T-cell (primary cell): ENCODE results near the gene RYR2. TPM values are rescaled to one million over a fixed set of nuclear protein-coding genes. Genes with fewer than 3 reads are reported as not detected.

Experiments used
- ATAC-seq, 4 experiments: fragments of 200-7000 bp in 3 of 4; fragments of 150-1000 bp in 1 of 4; cut with Tn5 transposase; replicated peaks in 1 of 4; 1 replicate in 3 of 4; 2 replicates in 1 of 4; pipeline ENCODE4 v1.10.0; 2021; ENCODE audit warnings: moderate library complexity in 3 of 4, mild to moderate bottlenecking in 2 of 4, moderate number of reproducible peaks in 1 of 4
- CTCF ChIA-PET, 2 donors: fragments of 300-600 bp; sonication (Branson Sonifier 250); formaldehyde crosslinking; loops; one replicate each; lab custom pipeline; 2022; ENCODE audit warnings: antibody characterized with exemption in 2 of 2; lab: Charles Lee
- POLR2A ChIA-PET, 2 donors: fragments of 300-600 bp; sonication (Branson Sonifier 250); formaldehyde crosslinking; loops; one replicate each; lab custom pipeline; 2022; ENCODE audit warnings: antibody characterized with exemption in 2 of 2; lab: Charles Lee
- DNase-seq, 35 experiments: peaks; one replicate each; pipeline versions ENCODE4 v3.0.0 to v3.0.0-alpha.2; 2013 to 2023
- H3K27ac ChIP-seq: one replicate; pipeline ENCODE4 v1.5.1; 2013; ENCODE audit warnings: low read length
- H3K27me3 ChIP-seq, 2 experiments: replicated peaks in 1 of 2; 1 replicate in 1 of 2; 2 replicates in 1 of 2; pipeline versions ENCODE4 v1.6.1 to v1.7.0; 2013; ENCODE audit warnings: low read length in 1 of 2, mixed read lengths in 1 of 2; ENCODE audit not compliant: control insufficient read depth in 2 of 2, insufficient read depth in 2 of 2; ENCODE audit errors: extremely low read depth in 1 of 2
- H3K36me3 ChIP-seq, 2 donors: 1 replicate in 1 of 2; 2 replicates in 1 of 2; pipeline versions ENCODE4 v1.6.1 to v1.7.0; 2013; ENCODE audit warnings: low read length in 1 of 2; ENCODE audit not compliant: control insufficient read depth in 2 of 2, insufficient read depth in 1 of 2; ENCODE audit errors: extremely low read depth in 1 of 2
- H3K4me1 ChIP-seq, 2 experiments: 1 replicate in 1 of 2; 2 replicates in 1 of 2; pipeline versions ENCODE4 v1.6.1 to v1.7.0; 2013; ENCODE audit warnings: low read length in 2 of 2, mixed read lengths in 1 of 2; ENCODE audit not compliant: insufficient read depth in 2 of 2, control insufficient read depth in 1 of 2; ENCODE audit errors: extremely low read depth in 1 of 2
- H3K4me3 ChIP-seq, 2 donors: 1 replicate in 1 of 2; 2 replicates in 1 of 2; pipeline versions ENCODE4 v1.5.1 to v1.7.0; 2013; ENCODE audit warnings: mild to moderate bottlenecking in 2 of 2, low read length in 1 of 2, moderate library complexity in 1 of 2; ENCODE audit not compliant: control insufficient read depth in 1 of 2; ENCODE audit errors: extremely low read depth in 1 of 2
- H3K9me3 ChIP-seq: 2 replicates; pipeline ENCODE4 v1.7.0; 2013
- H3K27ac Mint-ChIP-seq, 2 donors: one replicate each; pipeline ENCODE4 v1.8.0; 2020 to 2021; ENCODE audit warnings: mild to moderate bottlenecking in 2 of 2, mixed read lengths in 2 of 2
- H3K27me3 Mint-ChIP-seq, 2 donors: one replicate each; pipeline ENCODE4 v1.8.0; 2021 to 2022; ENCODE audit warnings: mixed read lengths in 2 of 2
- H3K36me3 Mint-ChIP-seq: one replicate; pipeline ENCODE4 v1.8.0; 2021; ENCODE audit warnings: mixed read lengths
- H3K4me1 Mint-ChIP-seq, 3 donors: one replicate each; pipeline ENCODE4 v1.8.0; 2020 to 2022; ENCODE audit warnings: mixed read lengths in 3 of 3, mild to moderate bottlenecking in 1 of 3
- H3K4me3 Mint-ChIP-seq, 3 donors: one replicate each; pipeline ENCODE4 v1.8.0; 2020 to 2022; ENCODE audit warnings: mild to moderate bottlenecking in 3 of 3, mixed read lengths in 3 of 3, moderate library complexity in 3 of 3
- H3K9me3 Mint-ChIP-seq, 3 donors: one replicate each; pipeline ENCODE4 v1.8.0; 2020 to 2022; ENCODE audit warnings: mixed read lengths in 3 of 3
- WGBS: methylation state at CpG from one replicate; pipeline ENCODE4 v1.1.5; 2013; ENCODE audit warnings: missing lambda C conversion rate; ENCODE audit not compliant: insufficient coverage; 5-methylcytosine and 5-hydroxymethylcytosine counted together
- total RNA-seq, 35 experiments: library from RNA in 6 of 35; stranded (reverse) in 6 of 35; fragments of 120-200 nt in 1 of 35; gene quantifications; one replicate each; pipeline versions ENCODE4 v1.2.1 to v1.2.4 and lab custom pipeline; 2013 to 2026

RYR2 gene
- total RNA-seq, 5 donors from 2014 or later (not counting 1 experiment from before 2014, with no cell fraction given), result 0.07 to 0.33 (median 0.18) TPM; not detected in 1

GRCh38 chr1:237613984-237614383, 572.0 kb downstream of the RYR2 start:
- ATAC-seq, result no peak
- H3K36me3 ChIP-seq, result no peaks in the 10 kb centered on the region
- DNase-seq, result no peak
- H3K36me3 Mint-ChIP-seq, result no peaks in the 10 kb centered on the region
- H3K27me3 ChIP-seq, result no peaks in the 10 kb centered on the region
- no peaks in the 10 kb centered on the region for H3K4me1 Mint-ChIP-seq
- H3K9me3 Mint-ChIP-seq, result peaks cover 7 to 18% (median 10%) of the 10 kb centered on the region in 3 donors
- CTCF ChIA-PET, result no interaction called here
- H3K27ac ChIP-seq, result no peak overlapping the region
- H3K9me3 ChIP-seq, result no peaks in the 10 kb centered on the region
- no peaks in the 10 kb centered on the region for H3K4me1 ChIP-seq
- WGBS, result 78% methylated on average over 7 of the region's 9 CpGs
- H3K4me3 Mint-ChIP-seq, result no peak overlapping the region
- H3K27ac Mint-ChIP-seq, result no peak overlapping the region
- H3K4me3 ChIP-seq, result no peak overlapping the region
- POLR2A ChIA-PET, result no interaction called here
- no peaks in the 10 kb centered on the region for H3K27me3 Mint-ChIP-seq

GRCh38 chr1:237619553-237619952, 577.6 kb downstream of the RYR2 start:
- no peak overlapping the region for H3K27ac ChIP-seq
- no CpG with 5 or more reads among the region's 5 CpGs for WGBS
- H3K36me3 Mint-ChIP-seq, result no peaks in the 10 kb centered on the region
- H3K4me3 Mint-ChIP-seq, result no peak overlapping the region
- no peak overlapping the region for H3K27ac Mint-ChIP-seq
- DNase-seq (no peak), ATAC-seq (no peak)
- CTCF ChIA-PET, result no interaction called here
- H3K27me3 Mint-ChIP-seq, result no peaks in the 10 kb centered on the region
- POLR2A ChIA-PET, result no interaction called here
- no peaks in the 10 kb centered on the region for H3K4me1 ChIP-seq
- H3K4me1 Mint-ChIP-seq, result no peaks in the 10 kb centered on the region
- H3K27me3 ChIP-seq, result no peaks in the 10 kb centered on the region
- peaks cover 16 to 25% (median 25%) of the 10 kb centered on the region in 3 donors for H3K9me3 Mint-ChIP-seq
- no peak overlapping the region for H3K4me3 ChIP-seq
- H3K36me3 ChIP-seq, result no peaks in the 10 kb centered on the region
- H3K9me3 ChIP-seq, result no peaks in the 10 kb centered on the region

- no peaks in the 10 kb centered on the region for H3K36me3 ChIP-seq
- CTCF ChIA-PET, result no interaction called here
- no peaks in the 10 kb centered on the region for H3K4me1 ChIP-seq
- H3K27me3 Mint-ChIP-seq, result no peaks in the 10 kb centered on the region
- H3K9me3 Mint-ChIP-seq, result peaks cover 5 to 20% (median 8%) of the 10 kb centered on the region in 3 donors
- H3K27me3 ChIP-seq, result no peaks in the 10 kb centered on the region
- 100% methylated on average over 2 of the region's 5 CpGs for WGBS
- POLR2A ChIA-PET, result no interaction called here
- no peaks in the 10 kb centered on the region for H3K36me3 Mint-ChIP-seq
- no peak overlapping the region for H3K27ac Mint-ChIP-seq
- ATAC-seq (no peak), DNase-seq (no peak)
- H3K4me3 ChIP-seq, result no peak overlapping the region
- H3K4me3 Mint-ChIP-seq, result no peak overlapping the region
- no peak overlapping the region for H3K27ac ChIP-seq
- H3K9me3 ChIP-seq, result peaks cover 3% of the 10 kb centered on the region
- H3K4me1 Mint-ChIP-seq, result no peaks in the 10 kb centered on the region
These were observed 592.9 kb downstream of the RYR2 start for GRCh38 chr1:237634922-237635321.

- peaks cover 5 to 20% (median 8%) of the 10 kb centered on the region in 3 donors for H3K9me3 Mint-ChIP-seq
- ChIA-PET CTCF (no interaction called here), POLR2A (no interaction called here)
- no peak overlapping the region for H3K4me3 Mint-ChIP-seq
- H3K36me3 Mint-ChIP-seq, result no peaks in the 10 kb centered on the region
- ATAC-seq, result no peak
- Histone ChIP-seq H3K4me1 (no peaks in the 10 kb centered on the region), H3K9me3 (peaks cover 3% of the 10 kb centered on the region), H3K27me3 (no peaks in the 10 kb centered on the region), H3K36me3 (no peaks in the 10 kb centered on the region), H3K4me3 (no peak overlapping the region), H3K27ac (no peak overlapping the region)
- no peaks in the 10 kb centered on the region for H3K4me1 Mint-ChIP-seq
- no peak for DNase-seq
- H3K27ac Mint-ChIP-seq, result no peak overlapping the region
- no CpG with 5 or more reads among the region's 1 CpG for WGBS
- H3K27me3 Mint-ChIP-seq, result no peaks in the 10 kb centered on the region
These were observed 596.6 kb downstream of the RYR2 start for GRCh38 chr1:237638555-237638954.

GRCh38 chr1:237640011-237640671, 598.2 kb downstream of the RYR2 start:
- DNase-seq, result no peak
- no peaks in the 10 kb centered on the region for H3K27me3 ChIP-seq
- no peaks in the 10 kb centered on the region for H3K4me1 Mint-ChIP-seq
- no peak overlapping the region for H3K27ac ChIP-seq
- no peak overlapping the region for H3K4me3 ChIP-seq
- no peak for ATAC-seq
- CTCF ChIA-PET, result no interaction called here
- no peaks in the 10 kb centered on the region for H3K36me3 ChIP-seq
- H3K4me1 ChIP-seq, result no peaks in the 10 kb centered on the region
- 40% methylated on average over 1 of the region's 2 CpGs for WGBS
- POLR2A ChIA-PET, result no interaction called here
- H3K27ac Mint-ChIP-seq, result no peak overlapping the region
- no peaks in the 10 kb centered on the region for H3K36me3 Mint-ChIP-seq
- H3K27me3 Mint-ChIP-seq, result no peaks in the 10 kb centered on the region
- peaks cover 0 to 14% (median 0%) of the 10 kb centered on the region in 3 donors for H3K9me3 Mint-ChIP-seq
- no peak overlapping the region for H3K4me3 Mint-ChIP-seq
- no peaks in the 10 kb centered on the region for H3K9me3 ChIP-seq

GRCh38 chr1:237640966-237641365, 599.0 kb downstream of the RYR2 start:
- Mint-ChIP-seq H3K36me3 (no peaks in the 10 kb centered on the region), H3K9me3 (peaks cover 0 to 10% (median 0%) of the 10 kb centered on the region in 3 donors)
- CTCF ChIA-PET, result no interaction called here

More at GRCh38 chr1:237640966-237641365, 599.0 kb downstream of the RYR2 start:
- Histone ChIP-seq H3K27me3 (no peaks in the 10 kb centered on the region), H3K27ac (no peak overlapping the region), H3K4me3 (no peak overlapping the region), H3K36me3 (no peaks in the 10 kb centered on the region), H3K4me1 (no peaks in the 10 kb centered on the region), H3K9me3 (no peaks in the 10 kb centered on the region)
- DNase-seq, result no peak
- no peaks in the 10 kb centered on the region for H3K27me3 Mint-ChIP-seq
- no peak for ATAC-seq
- no peak overlapping the region for H3K27ac Mint-ChIP-seq
- POLR2A ChIA-PET, result no interaction called here
- WGBS, result no CpG with 5 or more reads among the region's 2 CpGs
- no peaks in the 10 kb centered on the region for H3K4me1 Mint-ChIP-seq
- H3K4me3 Mint-ChIP-seq, result no peak overlapping the region
